PC-9 (cell line): Measurements from ENCODE around the gene ALG2. TPM values are rescaled to one million over a fixed set of nuclear protein-coding genes. Genes with fewer than 3 reads are reported as not detected.
"Not testable (repeated sequence)": the region's sequence is repeated elsewhere in the genome, so short reads cannot be mapped to it uniquely, and the experiment has no call there.

ENCODE experiments used
- BruUV-seq: library from RNA; stranded (reverse); fragments of 400-500 nt; replicated peaks from 2 replicates; lab custom pipeline; 2021; lab: Mats Ljungman, UMichigan
- CTCF ChIA-PET: fragments of 300-600 bp; sonication (Branson Sonifier 250); formaldehyde crosslinking; loops from one replicate; lab custom pipeline; 2022; ENCODE audit warnings: antibody characterized with exemption; lab: Charles Lee
- POLR2A ChIA-PET: fragments of 300-600 bp; sonication (Branson Sonifier 250); formaldehyde crosslinking; loops from one replicate; lab custom pipeline; 2022; ENCODE audit warnings: antibody characterized with exemption; ENCODE audit not compliant: unreplicated experiment; lab: Charles Lee
- DNase-seq, 2 experiments: peaks; one replicate each; pipeline versions ENCODE4 v3.0.0 to v3.0.0-alpha.2; 2015 to 2022; ENCODE audit warnings: mixed read lengths in 1 of 2
- H2AFZ ChIP-seq: fragments of 200-600 bp; sonication (generic); 2 replicates; pipeline ENCODE4 v1.8.1; 2017; ENCODE audit warnings: antibody characterized with exemption
- H3F3A ChIP-seq: fragments of 200-600 bp; sonication (generic); 2 replicates; pipeline ENCODE4 v1.8.1; 2017; ENCODE audit warnings: antibody characterized with exemption, mild to moderate bottlenecking, low read depth; ENCODE audit not compliant: insufficient read depth
- H3K27ac ChIP-seq: fragments of 200-600 bp; sonication (generic); 2 replicates; pipeline ENCODE4 v1.6.1; 2016; ENCODE audit warnings: mixed run types
- H3K27me3 ChIP-seq: fragments of 200-600 bp; sonication (generic); 2 replicates; pipeline ENCODE4 v1.6.1; 2016; ENCODE audit warnings: low read depth, mixed run types; ENCODE audit not compliant: insufficient read depth
- H3K36me3 ChIP-seq: fragments of 200-600 bp; sonication (generic); 2 replicates; pipeline ENCODE4 v1.6.1; 2016; ENCODE audit warnings: low read depth, mixed run types
- H3K4me1 ChIP-seq: fragments of 200-600 bp; sonication (generic); replicated peaks from 2 replicates; pipeline ENCODE4 v1.6.1; 2016; ENCODE audit warnings: mixed run types; ENCODE audit not compliant: insufficient read depth
- H3K4me2 ChIP-seq: fragments of 200-600 bp; sonication (generic); 2 replicates; pipeline ENCODE4 v1.6.1; 2017; ENCODE audit warnings: mixed run types
- H3K4me3 ChIP-seq: fragments of 200-600 bp; sonication (generic); 2 replicates; pipeline ENCODE4 v1.6.1; 2016; ENCODE audit warnings: mixed run types
- H3K79me2 ChIP-seq: fragments of 200-600 bp; sonication (generic); 2 replicates; pipeline ENCODE4 v1.6.1; 2017; ENCODE audit warnings: low read depth, mixed run types
- H3K9me2 ChIP-seq: fragments of 200-600 bp; sonication (generic); 2 replicates; pipeline ENCODE4 v1.8.1; 2017; ENCODE audit warnings: mild to moderate bottlenecking; ENCODE audit not compliant: insufficient read depth
- H3K9me3 ChIP-seq: fragments of 200-600 bp; sonication (generic); 2 replicates; pipeline ENCODE4 v1.8.1; 2016; ENCODE audit warnings: low read depth; ENCODE audit not compliant: insufficient read depth
- H4K20me1 ChIP-seq: fragments of 200-600 bp; sonication (generic); 2 replicates; pipeline ENCODE4 v1.8.1; 2017; ENCODE audit not compliant: insufficient read depth
- CTCF ChIP-seq: fragments of 200-600 bp; sonication (generic); conservative IDR thresholded peaks from 2 replicates; pipeline ENCODE4 v1.6.1; 2017; ENCODE audit warnings: mixed run types, antibody characterized with exemption, mild to moderate bottlenecking, moderate library complexity
- EZH2 ChIP-seq: fragments of 200-600 bp; sonication (generic); IDR thresholded peaks from 2 replicates; pipeline ENCODE4 v1.8.0; 2017; ENCODE audit warnings: antibody characterized with exemption, low read depth
- intact Hi-C: fragments of 100-400 bp; cut with micrococcal nuclease; formaldehyde crosslinking; loops from one replicate; pipeline ENCODE4 v1.10.0; 2022; ENCODE audit not compliant: unreplicated experiment
- total RNA-seq: library from RNA; stranded (reverse); gene quantifications from 2 replicates; pipeline ENCODE4 v1.2.3, GENCODE V29; 2021

Gene ALG2
- total RNA-seq, 1 experiment from 2014 or later, result 30.2 TPM

- H3K4me1 ChIP-seq, result no peaks in the 10 kb centered on the region
- no peaks in the 10 kb centered on the region for H4K20me1 ChIP-seq
- H3K36me3 ChIP-seq, result no peaks in the 10 kb centered on the region
- H3K27me3 ChIP-seq, result no peaks in the 10 kb centered on the region
- intact Hi-C loops, result no loop called here
- no peaks in the 10 kb centered on the region for H3F3A ChIP-seq
- no TSS peak for BruUV-seq
- H3K79me2 ChIP-seq, result no peaks in the 10 kb centered on the region
- TF ChIP-seq CTCF (no peak), EZH2 (no peak)
- no peak overlapping the region for H3K4me3 ChIP-seq
- H3K4me2 ChIP-seq, result no peak overlapping the region
- H2AFZ ChIP-seq, result no peak overlapping the region
- DNase-seq, result no peak
- no peaks in the 10 kb centered on the region for H3K9me2 ChIP-seq
- no peaks in the 10 kb centered on the region for H3K9me3 ChIP-seq
- ChIA-PET POLR2A (interaction anchor here (0.6 kb wide), 1 partner anchor 956 kb away, joined by 3 read pairs; no protein-coding TSS in a partner anchor), CTCF (no interaction called here)
- H3K27ac ChIP-seq, result no peak overlapping the region
These were observed 23.8 kb downstream of the ALG2 start for GRCh38 chr9:99197987-99198386.

GRCh38 chr9:99197124-99197630, 24.6 kb downstream of the ALG2 start:
- no TSS peak for BruUV-seq
- Histone ChIP-seq H3K9me3 (no peaks in the 10 kb centered on the region), H4K20me1 (no peaks in the 10 kb centered on the region), H3K9me2 (no peaks in the 10 kb centered on the region), H3K79me2 (no peaks in the 10 kb centered on the region), H3K27ac (no peak overlapping the region), H3K27me3 (no peaks in the 10 kb centered on the region), H3K4me3 (no peak overlapping the region), H3K4me2 (no peak overlapping the region), H3F3A (no peaks in the 10 kb centered on the region), H2AFZ (no peak overlapping the region), H3K36me3 (no peaks in the 10 kb centered on the region), H3K4me1 (no peaks in the 10 kb centered on the region)
- intact Hi-C loops, result no loop called here
- ChIA-PET POLR2A (no interaction called here), CTCF (interaction anchor here (0.6 kb wide), 1 partner anchor 47 kb away, joined by 4 read pairs; no protein-coding TSS in a partner anchor)
- TF ChIP-seq EZH2 (no peak), CTCF (no peak)
- no peak for DNase-seq

GRCh38 chr9:99196484-99196883, 25.3 kb downstream of the ALG2 start:
- H3K4me2 ChIP-seq, H3K4me3 ChIP-seq, H3K27me3 ChIP-seq, intact Hi-C loops, H3K4me1 ChIP-seq, H3F3A ChIP-seq, CTCF ChIA-PET, POLR2A ChIA-PET, H3K9me2 ChIP-seq, H2AFZ ChIP-seq, H3K9me3 ChIP-seq, BruUV-seq, H3K27ac ChIP-seq, DNase-seq, H4K20me1 ChIP-seq, H3K36me3 ChIP-seq, H3K79me2 ChIP-seq: not testable (repeated sequence)

- POLR2A ChIA-PET, result no interaction called here
- CTCF ChIA-PET, result no interaction called here
These were observed 28.3 kb downstream of the ALG2 start for GRCh38 chr9:99193466-99193821.

More at GRCh38 chr9:99193466-99193821, 28.3 kb downstream of the ALG2 start:
- Histone ChIP-seq H3K36me3 (no peaks in the 10 kb centered on the region), H3K9me2 (no peaks in the 10 kb centered on the region), H3K4me3 (no peak overlapping the region), H4K20me1 (no peaks in the 10 kb centered on the region), H3K27ac (no peak overlapping the region), H3K9me3 (no peaks in the 10 kb centered on the region), H3K27me3 (peaks cover 11% of the 10 kb centered on the region; the same call in 1 of the 2 replicates), H3F3A (no peaks in the 10 kb centered on the region), H3K4me1 (no peaks in the 10 kb centered on the region), H3K79me2 (no peaks in the 10 kb centered on the region), H3K4me2 (no peak overlapping the region), H2AFZ (no peak overlapping the region)
- TF ChIP-seq EZH2 (no peak), CTCF (no peak)
- intact Hi-C loops, result no loop called here
- DNase-seq, result no peak
- no TSS peak for BruUV-seq
